Activated gamma-delta T cell (primary cell): ENCODE results near the gene TP53I11.

Experiments
- DNase-seq: peaks from one replicate; lab custom pipeline; 2025; lab: John Stamatoyannopoulos, UW

The TP53I11 gene

DNA sequence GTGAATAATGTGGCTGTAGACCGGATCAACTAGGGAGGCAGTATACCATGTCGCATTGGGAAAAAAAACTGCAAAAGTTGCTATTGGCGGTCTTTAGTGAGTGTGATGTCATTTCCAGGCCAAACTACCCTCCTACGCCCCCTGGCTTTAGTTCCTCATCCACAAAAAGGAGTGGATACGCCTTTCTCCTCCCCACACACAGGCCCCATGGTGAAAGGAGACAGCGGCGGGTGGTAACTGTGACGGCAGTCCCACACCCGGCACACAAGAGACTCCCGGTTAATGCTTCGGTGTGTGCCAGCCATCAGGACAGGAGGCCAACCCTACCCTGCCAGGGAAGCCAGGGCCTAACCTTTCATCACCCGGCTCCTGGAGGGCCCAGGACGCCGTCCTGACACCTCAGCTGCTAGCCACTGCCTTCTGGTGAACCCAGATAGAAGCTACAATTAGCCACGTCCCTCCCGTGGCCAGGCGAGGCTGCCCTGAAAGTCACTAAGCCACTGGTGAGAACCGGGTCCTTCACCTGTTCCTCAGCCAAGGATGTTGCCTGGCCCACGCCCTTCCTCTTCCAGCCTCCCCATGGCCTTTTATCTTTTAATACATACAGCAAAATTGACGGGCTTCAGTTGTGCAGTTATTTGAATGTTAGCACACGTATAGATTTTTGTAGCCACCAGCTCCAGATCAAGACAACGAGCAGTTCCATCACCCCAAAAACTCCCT is 10.8 kb downstream of the TP53I11 start:
- no peak for DNase-seq

DNA sequence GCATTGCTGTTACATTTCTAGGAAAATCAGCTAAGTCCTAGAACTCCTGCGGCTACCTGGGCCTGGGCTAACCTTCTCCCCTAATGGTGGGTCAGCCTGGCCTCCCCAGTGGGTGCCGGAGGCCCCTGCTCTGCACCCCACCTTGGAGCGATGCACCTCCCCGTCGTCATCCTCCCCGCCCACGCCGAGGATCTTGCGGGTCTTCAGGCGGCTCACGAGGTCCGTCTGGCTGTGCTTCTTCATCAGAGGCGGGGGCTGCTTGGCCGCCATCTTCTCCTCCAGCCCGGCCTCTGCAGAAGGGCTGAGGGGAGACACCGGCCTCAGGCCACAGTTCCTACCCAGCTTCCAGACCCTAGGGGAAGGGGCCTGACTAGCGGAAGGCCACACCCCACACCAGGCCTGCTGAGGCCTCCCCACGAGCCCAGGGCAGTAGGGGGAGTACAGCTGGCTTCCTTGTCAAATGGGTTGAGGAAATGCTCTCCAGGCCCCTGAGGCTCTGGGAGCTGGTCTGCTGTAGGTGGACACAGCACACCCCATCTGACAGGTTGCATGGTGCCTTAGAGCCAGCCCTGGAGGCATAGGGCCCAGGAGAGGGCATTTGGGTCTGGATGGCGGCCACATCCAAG is 12.5 kb downstream of the TP53I11 start:
- DNase-seq, result no peak

DNA sequence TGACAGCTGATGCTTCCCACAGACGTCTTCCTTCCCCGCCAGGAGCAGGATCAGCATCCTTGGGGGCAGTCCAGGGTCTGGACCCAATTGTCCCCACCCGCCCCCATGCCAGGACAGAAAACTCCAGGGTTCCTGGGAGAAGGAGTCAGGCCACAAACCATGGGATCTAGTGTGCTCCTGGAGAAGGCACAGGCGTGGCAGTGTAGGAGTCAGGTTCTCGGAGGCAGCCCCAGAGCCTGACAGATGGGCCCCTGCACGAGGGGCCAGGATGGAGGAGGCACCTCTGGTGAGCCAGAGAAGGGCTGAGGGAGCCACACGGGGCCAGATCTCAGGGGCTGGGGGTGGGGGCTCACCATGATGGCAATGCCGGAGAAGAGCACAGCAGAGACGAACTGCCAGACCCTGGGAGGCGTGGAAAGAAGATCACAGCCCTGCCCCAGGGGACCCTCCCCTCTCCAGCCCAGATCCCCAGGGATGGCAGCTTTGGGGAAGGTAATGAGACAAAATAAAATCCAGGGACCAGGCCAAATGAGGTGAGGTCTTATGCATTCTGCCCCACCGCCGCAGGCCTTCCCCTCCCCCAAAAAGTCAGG is 13.6 kb downstream of the TP53I11 start:
- no peak for DNase-seq

DNA sequence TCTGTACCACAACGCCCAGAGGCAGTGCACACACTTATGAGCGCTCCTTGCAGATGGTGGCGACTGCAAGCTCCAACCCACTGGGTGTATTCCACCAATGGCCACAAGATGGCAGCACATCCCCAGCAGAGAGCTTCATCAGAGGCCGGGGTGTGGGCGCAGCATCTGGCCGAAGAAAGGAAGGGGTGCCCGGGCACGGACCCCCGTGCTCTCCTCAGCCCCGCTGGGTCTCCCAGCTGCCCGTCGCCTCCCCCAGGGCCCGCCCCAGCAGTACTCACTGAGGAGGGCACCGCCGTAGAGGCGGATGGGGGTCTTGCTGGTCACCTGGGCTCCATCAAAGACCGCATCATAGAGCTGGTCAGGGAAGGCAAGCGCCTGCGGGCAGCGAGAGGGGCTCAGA is 14.2 kb downstream of the TP53I11 start:
- DNase-seq, result no peak

DNA sequence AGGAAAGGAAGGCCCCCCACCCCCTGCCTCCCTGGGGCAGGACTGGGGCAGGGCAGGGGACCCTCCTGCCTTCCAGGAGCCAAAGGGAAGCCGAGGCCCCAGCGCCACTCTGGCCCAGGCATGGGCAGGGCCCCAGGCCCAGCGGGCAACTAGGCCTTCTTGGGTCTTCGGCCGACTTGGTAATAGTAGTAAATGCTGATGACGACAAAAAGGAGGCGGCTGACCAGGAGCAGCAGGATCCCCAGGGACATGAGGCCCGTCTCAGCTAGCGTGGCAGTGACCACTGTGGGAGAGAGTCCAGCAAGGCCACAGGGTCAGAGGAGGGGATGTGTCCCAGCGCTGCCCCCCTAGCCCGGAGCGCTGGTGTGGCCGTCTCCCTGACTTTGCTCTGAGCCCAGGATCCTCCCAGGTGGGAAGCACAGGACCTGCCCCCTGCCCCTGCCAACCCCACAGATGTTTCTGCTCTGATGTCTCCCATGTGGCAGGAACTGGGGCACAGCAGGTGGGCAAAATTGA is 15.9 kb downstream of the TP53I11 start:
- DNase-seq, result no peak

DNA sequence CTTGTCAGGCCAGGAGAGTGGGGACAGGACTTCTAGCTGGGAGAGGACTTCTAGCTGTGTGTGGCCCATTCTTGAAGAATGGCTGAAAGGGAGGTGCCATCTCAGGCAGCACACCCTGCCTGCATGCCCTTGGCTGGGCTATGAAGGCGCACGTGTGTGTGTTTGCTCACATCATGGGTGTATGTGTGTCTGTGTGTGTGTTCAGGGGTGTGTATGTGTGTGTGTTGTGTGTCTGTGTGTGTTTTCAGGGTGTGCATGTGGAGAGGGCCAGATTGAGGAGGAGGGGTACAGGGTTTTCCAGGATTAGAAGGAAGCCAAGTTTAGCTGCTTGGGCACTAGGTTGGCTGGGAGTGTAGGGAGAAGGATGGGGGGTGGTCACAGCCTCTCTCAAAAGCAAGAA is 16.6 kb downstream of the TP53I11 start:
- no peak for DNase-seq

DNA sequence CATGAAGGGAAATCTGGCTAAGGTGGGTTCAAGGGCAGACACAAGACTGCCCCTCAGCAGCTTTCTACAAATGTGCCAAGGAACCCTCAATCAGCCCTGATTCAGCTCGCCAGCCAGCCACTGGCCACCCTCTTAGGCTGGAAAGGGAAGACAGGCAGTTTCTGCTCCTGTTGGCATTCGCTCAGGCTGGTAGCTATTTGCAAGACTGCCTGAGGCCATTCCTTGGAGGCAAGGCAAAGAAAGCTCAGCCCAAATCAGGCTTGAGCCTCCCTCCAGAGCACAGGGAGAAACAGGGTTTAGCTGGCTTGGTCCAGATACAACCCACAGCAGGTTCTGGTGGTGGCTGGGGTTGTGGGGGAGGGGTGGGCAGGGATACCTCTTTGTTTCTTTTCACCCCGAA is 19.2 kb downstream of the TP53I11 start:
- DNase-seq, result no peak

DNA sequence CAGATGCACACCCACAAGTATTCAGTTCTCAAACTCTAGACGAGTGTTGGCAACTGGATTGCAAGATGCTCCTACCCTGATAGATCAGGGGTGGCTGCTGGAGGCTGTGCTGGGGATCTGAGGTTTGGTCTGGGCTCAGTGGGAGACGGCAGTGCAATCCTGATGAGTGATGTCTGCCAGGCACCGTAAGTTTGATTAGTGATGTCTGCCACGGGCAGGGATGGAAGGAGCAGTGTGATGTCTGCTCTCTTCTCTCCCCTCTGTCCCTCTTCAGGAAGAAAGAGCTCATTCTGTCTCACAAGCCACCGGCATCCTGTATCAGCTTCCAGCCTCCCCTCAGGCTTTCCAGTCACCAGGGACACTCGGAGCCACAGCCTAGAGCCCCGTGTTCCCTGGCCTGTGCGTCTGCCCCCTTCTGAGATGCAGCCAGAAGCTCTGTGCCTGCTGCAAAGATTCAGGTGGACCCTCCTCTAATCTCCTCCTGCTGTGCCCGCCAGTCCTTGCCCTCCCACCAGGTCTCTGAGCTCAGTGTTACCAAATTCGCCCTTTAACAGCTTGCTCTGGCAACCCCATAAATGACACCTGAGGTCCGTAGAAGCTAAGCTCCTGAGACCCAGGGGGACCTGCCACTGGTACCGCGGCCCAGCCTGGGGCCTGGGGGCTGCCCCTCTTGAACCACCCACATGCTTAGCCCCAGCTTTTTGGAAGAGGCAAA is 19.9 kb downstream of the TP53I11 start:
- DNase-seq, result no peak

DNA sequence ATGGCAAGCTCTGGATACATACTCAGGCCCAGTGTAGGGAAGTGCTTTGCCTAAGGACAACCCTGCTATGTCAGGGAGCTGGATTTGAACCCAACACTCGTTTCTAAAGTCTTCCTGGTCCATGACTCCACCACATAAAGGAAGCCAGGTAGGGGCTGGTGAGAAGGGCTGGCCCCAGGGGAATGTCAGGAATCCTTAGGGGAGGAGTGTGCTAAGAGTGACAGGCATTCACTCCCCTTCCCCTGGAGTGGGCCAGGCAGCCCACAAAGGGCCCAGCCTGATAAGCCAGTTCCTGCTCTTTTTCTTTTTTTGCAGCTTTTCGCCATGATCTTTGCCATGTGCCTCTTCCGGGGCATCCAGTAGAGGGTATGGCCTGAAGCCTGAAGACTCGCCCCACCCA is 21.9 kb downstream of the TP53I11 start:
- DNase-seq, result no peak

DNA sequence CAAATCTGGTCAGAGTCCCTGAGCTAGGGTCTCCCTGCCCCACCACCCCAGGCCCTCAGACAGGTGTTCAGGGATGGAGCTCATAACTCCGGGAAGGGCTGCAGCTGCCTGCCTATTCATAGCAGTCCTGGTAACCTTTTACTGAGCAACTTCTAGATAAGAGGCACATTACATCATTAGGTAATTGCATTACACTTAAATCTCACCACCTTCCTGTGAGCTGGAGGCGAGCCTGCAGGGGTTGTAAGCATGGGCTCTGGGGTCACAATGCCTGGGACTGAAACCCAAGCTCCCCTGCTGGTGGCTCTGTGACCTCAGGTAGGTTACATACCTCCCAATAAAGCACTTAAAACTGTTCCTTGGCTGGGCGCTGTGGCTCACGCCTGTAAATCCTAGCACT is 22.5 kb downstream of the TP53I11 start:
- DNase-seq, result no peak

DNA sequence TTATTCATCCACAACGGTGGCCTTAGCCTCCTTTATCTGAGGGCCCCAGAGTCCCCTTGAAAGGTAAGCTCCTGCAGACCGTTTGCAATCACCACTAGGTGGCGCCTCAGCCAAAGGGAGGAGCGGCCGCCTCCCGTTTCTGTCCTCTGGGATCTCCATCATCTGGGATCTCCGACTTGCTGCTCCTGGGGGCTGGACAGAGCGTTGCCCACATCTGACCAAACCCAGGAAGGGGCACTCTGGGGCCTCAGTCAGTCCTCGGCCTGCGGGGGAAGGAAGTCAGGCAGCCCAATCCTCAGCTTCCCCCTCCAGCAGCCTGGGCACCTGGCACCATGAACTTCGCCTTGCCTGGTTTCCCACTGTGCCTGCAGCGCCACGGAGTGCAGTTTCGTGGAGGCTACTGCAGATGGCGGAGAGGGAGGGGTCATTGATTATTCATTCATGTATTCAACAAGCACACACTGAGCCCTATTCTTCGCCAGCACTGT is 23.5 kb downstream of the TP53I11 start:
- DNase-seq, result no peak

DNA sequence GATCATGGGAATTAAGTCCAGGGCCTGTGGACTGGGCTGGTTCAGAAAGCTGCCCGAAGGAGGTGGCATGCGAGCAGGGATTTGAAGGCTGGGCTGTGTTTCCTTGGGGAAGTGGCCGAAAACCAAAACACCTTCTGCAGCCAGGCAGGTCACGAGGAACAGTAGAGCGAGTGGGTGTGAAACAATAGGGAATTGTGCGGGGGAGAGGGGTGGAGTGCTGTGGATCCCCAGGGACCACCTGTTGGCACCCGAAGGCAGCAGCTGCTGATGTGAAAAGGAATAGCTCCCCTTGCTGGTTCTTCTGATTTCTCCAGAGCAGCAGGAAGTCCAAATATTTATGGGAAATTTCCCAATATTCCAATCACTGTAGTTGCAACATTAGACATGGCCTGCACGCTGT is 24.6 kb downstream of the TP53I11 start:
- DNase-seq, result no peak

DNA sequence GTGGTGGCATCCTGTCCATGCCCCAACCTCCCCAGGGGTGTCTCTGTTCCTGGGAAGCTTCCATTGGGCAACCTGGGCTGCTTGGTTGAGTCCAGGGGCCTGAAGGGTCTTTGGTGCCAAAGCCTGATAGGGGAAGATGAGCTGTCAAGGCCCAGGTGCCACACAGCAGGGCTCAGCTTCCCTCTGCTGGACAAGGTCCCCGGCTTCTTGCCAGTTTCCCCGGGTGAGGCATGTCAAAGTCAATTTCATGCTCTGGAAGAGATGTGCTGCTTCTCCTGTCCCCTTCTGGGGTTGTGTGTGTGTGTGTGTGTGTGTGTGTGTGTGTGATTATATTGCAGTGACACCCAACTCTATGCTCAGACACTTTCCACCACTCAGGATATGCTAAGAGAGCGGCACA is 26.9 kb downstream of the TP53I11 start:
- no peak for DNase-seq

DNA sequence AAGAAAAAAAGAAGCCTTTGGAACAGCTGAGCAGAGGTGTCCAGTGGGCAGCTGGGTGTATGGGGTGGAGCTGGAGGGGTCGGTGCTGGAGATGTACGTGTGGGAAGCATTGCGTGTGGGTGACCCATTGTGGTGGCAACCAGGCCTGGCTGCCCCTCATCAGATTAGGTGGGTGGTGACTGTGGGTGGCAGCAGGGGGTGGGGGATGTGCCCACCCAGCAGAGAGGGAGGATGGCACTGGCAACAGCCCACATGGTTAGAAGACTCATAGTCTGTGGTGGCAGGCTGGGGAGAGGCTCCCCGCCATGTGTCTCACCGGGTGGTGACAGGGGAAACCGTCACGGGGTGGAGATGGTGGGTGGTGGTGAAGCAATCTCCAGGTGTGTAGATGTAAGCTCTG is 27.6 kb downstream of the TP53I11 start:
- DNase-seq, result no peak

DNA sequence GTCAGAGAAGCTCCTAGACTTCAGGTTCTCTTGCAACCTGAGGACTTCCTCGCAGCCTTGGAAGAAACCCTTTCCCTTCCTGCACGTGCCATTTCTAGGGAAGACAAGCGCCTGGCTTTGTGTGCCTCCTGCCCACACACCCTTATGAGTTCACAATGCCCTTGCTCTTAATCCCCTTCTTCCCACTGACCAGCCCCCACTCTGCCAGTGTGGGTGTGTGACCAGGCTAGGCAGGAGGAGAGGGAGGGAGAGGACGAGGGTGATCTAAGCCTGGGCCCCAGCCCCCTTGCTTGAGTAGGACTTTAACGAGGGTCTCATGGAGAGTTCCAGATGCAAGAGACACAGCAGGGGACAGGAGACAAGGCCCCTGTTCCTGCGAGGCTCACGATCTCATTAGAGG is 30.2 kb downstream of the TP53I11 start:
- no peak for DNase-seq

DNA sequence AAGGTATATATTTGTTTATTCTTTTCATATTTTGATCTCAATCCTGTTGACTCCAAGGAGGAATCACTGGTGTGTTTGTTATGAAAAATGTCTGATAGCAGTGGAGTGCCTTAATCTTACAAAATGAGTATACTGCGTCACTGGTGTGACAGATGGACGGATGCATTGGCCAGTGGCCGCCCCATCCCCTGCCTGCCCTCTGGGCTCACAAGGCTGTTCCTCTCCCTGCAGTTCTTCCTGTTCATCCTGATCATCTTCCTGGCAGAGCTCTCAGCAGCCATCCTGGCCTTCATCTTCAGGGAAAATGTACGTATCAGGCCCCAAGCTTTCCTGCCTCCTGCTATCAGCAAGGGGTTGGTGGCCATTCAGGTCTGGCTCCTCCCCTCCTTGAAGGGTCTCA is 32.9 kb downstream of the TP53I11 start:
- no peak for DNase-seq

DNA sequence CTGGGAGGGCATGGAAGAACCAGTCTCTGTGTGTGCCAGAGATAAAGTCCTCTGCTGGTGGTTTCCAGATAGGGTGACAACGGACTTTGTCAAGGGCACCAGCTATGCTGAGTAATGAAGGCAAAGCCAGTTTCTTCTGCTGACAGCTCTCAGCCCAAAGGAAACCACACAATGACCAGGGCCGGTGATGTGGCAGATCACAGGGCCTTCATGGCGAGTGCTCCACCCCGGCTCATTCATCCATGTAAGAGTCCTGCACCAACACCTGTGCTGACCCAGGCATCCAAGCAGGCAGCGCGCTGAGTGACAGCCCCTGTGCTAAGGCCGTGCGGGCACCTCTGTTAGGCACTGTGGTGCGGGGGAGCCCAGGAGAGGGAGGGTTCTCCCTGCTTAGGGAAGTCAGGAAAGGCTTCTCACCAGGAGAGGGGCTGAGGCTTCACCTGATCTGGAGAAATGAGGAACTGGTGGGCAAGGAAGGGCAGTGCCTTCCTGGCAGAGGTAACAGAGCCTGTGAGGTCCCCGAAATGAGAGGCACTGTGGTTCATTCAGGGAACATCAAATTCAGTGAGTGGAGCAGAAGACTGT is 33.8 kb downstream of the TP53I11 start:
- no peak for DNase-seq

DNA sequence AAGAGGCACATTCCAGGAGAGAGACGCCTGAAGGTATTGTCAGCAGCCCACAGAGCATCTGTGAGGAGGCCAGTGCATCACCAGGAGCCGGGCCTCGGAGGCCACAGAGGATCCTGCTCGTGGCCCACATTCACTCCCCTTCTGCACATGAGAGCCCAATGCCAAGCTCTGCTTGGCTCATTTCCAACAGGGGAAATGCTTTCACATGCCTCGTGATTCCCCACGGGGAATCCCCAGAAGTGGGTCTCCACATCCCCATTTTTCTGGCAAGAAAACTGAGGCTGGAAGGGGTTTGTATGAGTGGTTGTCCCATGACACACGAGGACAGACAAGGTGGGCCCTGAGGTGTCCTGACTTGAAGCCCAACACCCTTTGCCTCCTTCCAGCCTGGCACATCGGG is 34.4 kb downstream of the TP53I11 start:
- DNase-seq, result no peak

DNA sequence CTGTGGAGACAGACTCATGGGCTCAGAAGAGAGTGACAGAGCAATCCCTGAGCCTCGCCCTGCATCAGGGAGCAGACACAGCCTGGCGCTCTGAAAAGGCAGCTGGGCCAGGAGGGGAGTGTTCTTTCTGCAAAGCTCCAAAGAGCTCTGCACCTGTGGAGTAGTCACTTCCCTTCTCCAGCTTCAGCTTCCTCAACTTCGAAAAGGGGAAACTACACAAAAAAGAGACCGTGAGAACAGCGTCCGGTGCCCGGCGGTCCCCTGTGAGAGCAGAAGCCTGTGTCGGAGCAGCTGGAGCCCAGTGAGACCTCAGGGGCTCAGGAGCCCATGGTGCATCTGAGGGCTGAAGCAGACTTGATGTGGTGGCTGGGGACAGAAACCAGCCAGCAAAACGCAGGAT is 35.1 kb downstream of the TP53I11 start:
- DNase-seq, result no peak

DNA sequence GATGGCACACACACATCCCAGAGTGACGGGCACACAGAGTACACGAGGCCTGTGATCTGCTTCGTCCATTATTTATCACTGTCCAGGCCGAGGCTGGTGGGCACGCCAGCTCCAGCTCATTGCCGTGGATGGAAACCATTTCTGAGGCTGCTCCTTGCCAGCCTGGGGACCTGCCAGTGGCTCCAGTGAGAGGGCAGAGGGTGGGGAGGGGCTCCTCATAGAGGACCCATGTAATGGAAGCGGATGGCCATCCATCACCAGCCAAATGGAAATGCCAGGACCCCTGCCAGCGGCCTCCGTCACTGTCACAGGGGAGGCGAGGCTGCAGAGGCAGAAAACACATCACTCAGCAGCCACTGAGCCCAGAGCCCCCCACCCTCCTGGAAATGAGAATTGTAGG is 35.7 kb downstream of the TP53I11 start:
- DNase-seq, result no peak

DNA sequence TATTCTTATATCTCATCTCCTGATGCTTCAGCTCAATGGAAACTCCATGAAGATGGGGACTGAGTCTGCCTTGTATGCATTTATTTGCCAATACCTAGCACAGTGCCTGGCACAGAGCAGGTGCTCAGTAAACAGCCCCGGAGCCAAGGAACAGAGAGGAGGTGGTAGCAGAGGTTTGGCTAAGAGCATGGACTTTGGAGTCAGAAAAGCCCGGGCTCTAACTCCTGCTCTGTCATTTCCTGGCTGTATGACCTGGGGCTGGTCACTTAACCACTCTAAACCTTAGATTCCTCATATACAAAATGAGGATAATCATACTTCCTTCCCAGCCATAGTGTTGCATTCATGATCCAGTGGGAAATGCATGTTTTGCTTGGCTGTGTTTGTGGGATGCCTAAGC is 36.6 kb downstream of the TP53I11 start:
- no peak for DNase-seq

DNA sequence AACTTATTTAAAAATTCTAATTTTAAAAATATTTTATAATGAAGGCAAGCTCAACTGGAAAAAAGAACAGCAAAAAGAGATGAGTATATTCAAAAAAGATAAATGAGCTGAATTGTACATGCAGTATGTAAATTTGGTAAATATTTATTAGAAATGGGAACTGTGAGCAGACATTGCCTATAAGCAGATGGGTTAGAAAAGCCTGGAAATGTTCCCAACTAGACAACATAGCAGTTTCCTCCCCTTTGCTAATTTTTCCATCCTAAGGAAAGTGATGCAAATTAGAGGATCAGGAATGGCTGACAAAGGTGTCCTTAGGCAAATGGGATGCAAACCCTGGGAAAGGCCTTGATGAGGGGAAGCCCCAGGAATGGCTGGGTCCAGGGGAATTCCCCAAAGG is 37.2 kb downstream of the TP53I11 start:
- DNase-seq, result no peak
